ENCODE results near the gene DLG1. TPM values are rescaled to one million over a fixed set of nuclear protein-coding genes. Genes with fewer than 3 reads are reported as not detected.
A peak's percentile ranks its signal among the peaks of the same experiment; 100 is the strongest.

The DLG1 gene
- total RNA-seq, 1 donor from 2014 or later: 138 TPM

GRCh38 chr3:197253238-197253947 lies 45.0 kb downstream of the DLG1 start:
- Histone ChIP-seq H3K4me1 (peaks cover 50% of the 10 kb centered on the region), H3K27me3 (no peaks in the 10 kb centered on the region), H3K36me3 (peaks cover 21% of the 10 kb centered on the region), H3K9ac (no peak overlapping the region), H3K4me3 (no peak overlapping the region), H3K9me3 (ENCODE audit: low read depth) (peaks cover 13% of the 10 kb centered on the region), H3K79me2 (ENCODE audit: low read depth) (peaks cover 100% of the 10 kb centered on the region), H3K4me2 (no peak overlapping the region), H2AFZ (replicated peaks) (no peak overlapping the region), H3F3A (ENCODE audit: low read depth) (peaks cover 39% of the 10 kb centered on the region), H4K20me1 (ENCODE audit: low read depth) (peaks cover 47% of the 10 kb centered on the region), H3K27ac (no peak overlapping the region)
- Mint-ChIP-seq H3K4me1 (peaks cover 11% of the 10 kb centered on the region), H3K9me3 (peaks cover 35% of the 10 kb centered on the region), H3K27me3 (ENCODE audit: insufficient read depth, low read depth) (peaks cover 2% of the 10 kb centered on the region), H3K27ac (no peak overlapping the region), H3K4me3 (no peak overlapping the region), H3K36me3 (peaks cover 50% of the 10 kb centered on the region)
- DNase-seq (ENCODE audit: low spot score): no peak
- no peak for TF ChIP-seq EZH2phosphoT487 (IDR thresholded peaks at IDR 0.05)
- TF ChIP-seq CTCF (IDR thresholded peaks at IDR 0.05): no peak
- no peak for TF ChIP-seq EZH2 (IDR thresholded peaks at IDR 0.05)

GRCh38 chr3:197249542-197249941 lies 48.9 kb downstream of the DLG1 start:
- no peaks in the 10 kb centered on the region for H3K4me1 Mint-ChIP-seq
- no peak overlapping the region for H3K4me2 ChIP-seq
- H3K27me3 ChIP-seq: no peaks in the 10 kb centered on the region
- H3K79me2 ChIP-seq (ENCODE audit: low read depth): peaks cover 100% of the 10 kb centered on the region
- DNase-seq (ENCODE audit: low spot score): no peak
- H3K27ac ChIP-seq: no peak overlapping the region
- peaks cover 43% of the 10 kb centered on the region for H3K4me1 ChIP-seq
- peaks cover 21% of the 10 kb centered on the region for H3K36me3 ChIP-seq
- no peak overlapping the region for H3K4me3 ChIP-seq
- peaks cover 5% of the 10 kb centered on the region for H3K27me3 Mint-ChIP-seq (ENCODE audit: insufficient read depth, low read depth)
- peaks cover 10% of the 10 kb centered on the region for H4K20me1 ChIP-seq (ENCODE audit: low read depth)
- H2AFZ ChIP-seq (replicated peaks): no peak overlapping the region
- H3K9me3 ChIP-seq (ENCODE audit: low read depth): peaks cover 13% of the 10 kb centered on the region
- H3K9ac ChIP-seq: no peak overlapping the region
- no peak overlapping the region for H3K27ac Mint-ChIP-seq
- no peak for TF ChIP-seq EZH2 (IDR thresholded peaks at IDR 0.05)
- TF ChIP-seq EZH2phosphoT487 (IDR thresholded peaks at IDR 0.05): no peak
- TF ChIP-seq CTCF (IDR thresholded peaks at IDR 0.05): no peak
- peaks cover 63% of the 10 kb centered on the region for H3K9me3 Mint-ChIP-seq
- H3K36me3 Mint-ChIP-seq: peaks cover 76% of the 10 kb centered on the region
- no peak overlapping the region for H3K4me3 Mint-ChIP-seq
- peaks cover 27% of the 10 kb centered on the region for H3F3A ChIP-seq (ENCODE audit: low read depth)

- no peak overlapping the region for H3K9ac ChIP-seq
- H3K79me2 ChIP-seq (ENCODE audit: low read depth): peaks cover 100% of the 10 kb centered on the region
- H4K20me1 ChIP-seq (ENCODE audit: low read depth): peaks cover 10% of the 10 kb centered on the region
- H3K27ac ChIP-seq: no peak overlapping the region
- no peak overlapping the region for H3K4me2 ChIP-seq
- peaks cover 43% of the 10 kb centered on the region for H3K4me1 ChIP-seq
- Mint-ChIP-seq H3K4me1 (no peaks in the 10 kb centered on the region), H3K36me3 (peaks cover 81% of the 10 kb centered on the region), H3K27ac (no peak overlapping the region), H3K9me3 (peaks cover 75% of the 10 kb centered on the region), H3K4me3 (no peak overlapping the region), H3K27me3 (ENCODE audit: insufficient read depth, low read depth) (peaks cover 5% of the 10 kb centered on the region)
- H3K36me3 ChIP-seq: peaks cover 21% of the 10 kb centered on the region
- DNase-seq (ENCODE audit: low spot score): no peak
- H3K27me3 ChIP-seq: no peaks in the 10 kb centered on the region
- peak overlapping the region; percentile 7 for H3K4me3 ChIP-seq
- TF ChIP-seq EZH2phosphoT487 (IDR thresholded peaks at IDR 0.05) (no peak), EZH2 (IDR thresholded peaks at IDR 0.05) (no peak), CTCF (IDR thresholded peaks at IDR 0.05) (no peak)
- peaks cover 13% of the 10 kb centered on the region for H3K9me3 ChIP-seq (ENCODE audit: low read depth)
- peaks cover 35% of the 10 kb centered on the region for H3F3A ChIP-seq (ENCODE audit: low read depth)
- H2AFZ ChIP-seq (replicated peaks): no peak overlapping the region
Observed at GRCh38 chr3:197248341-197248740, 50.1 kb downstream of the DLG1 start.

All from neural progenitor cell (in vitro differentiated cells).